HCT116 (cell line): ENCODE measurements around the gene MFN1.

Experiments
- CEBPB ChIP-seq: IDR thresholded peaks from 2 replicates; pipeline ENCODE4 v1.6.1; 2012; ENCODE audit warnings: low read depth
- EZH2 ChIP-seq: fragments of 200-600 bp; sonication (generic); IDR thresholded peaks from 2 replicates; pipeline ENCODE4 v1.6.1; 2017; ENCODE audit warnings: antibody characterized with exemption, mixed run types
- EZH2phosphoT487 ChIP-seq: fragments of 200-600 bp; IDR thresholded peaks from 2 replicates; pipeline ENCODE4 v1.6.1; 2018; ENCODE audit warnings: antibody characterized with exemption, borderline replicate concordance
- POLR2A ChIP-seq: IDR thresholded peaks from 2 replicates; pipeline ENCODE4 v1.7.0; 2011; ENCODE audit warnings: borderline replicate concordance; ENCODE audit not compliant: insufficient read depth, insufficient read length; ENCODE audit errors: extremely low read depth
- SIN3A ChIP-seq: IDR thresholded peaks from 2 replicates; pipeline ENCODE4 v1.6.1; 2012; ENCODE audit warnings: low read depth
- TCF7L2 ChIP-seq: IDR thresholded peaks from 2 replicates; pipeline ENCODE4 v1.7.0; 2011; ENCODE audit warnings: borderline replicate concordance, inconsistent platforms; ENCODE audit not compliant: insufficient read depth, insufficient read length; ENCODE audit errors: extremely low read depth
- YY1 ChIP-seq: IDR thresholded peaks from 2 replicates; pipeline ENCODE4 v1.6.1; 2011; ENCODE audit warnings: low read length, low read depth, moderate library complexity, mild to moderate bottlenecking; ENCODE audit not compliant: insufficient replicate concordance; ENCODE audit errors: extremely low read depth
- TF ChIP-seq, protein P1 (sequence below), 3 experiments: fragments of 200-600 bp in 1 of 3; sonication (generic) in 1 of 3; IDR thresholded peaks in 2 of 3; conservative IDR thresholded peaks in 1 of 3; 2 replicates each; pipeline ENCODE4 v1.5.1; 2012 to 2017; ENCODE audit warnings: low read depth in 2 of 3, low read length in 2 of 3, antibody characterized with exemption in 1 of 3, borderline replicate concordance in 1 of 3, control low read depth in 1 of 3, mild to moderate bottlenecking in 1 of 3, mixed read lengths in 1 of 3, mixed run types in 1 of 3, moderate library complexity in 1 of 3; ENCODE audit not compliant: insufficient read depth in 1 of 3

DNA sequence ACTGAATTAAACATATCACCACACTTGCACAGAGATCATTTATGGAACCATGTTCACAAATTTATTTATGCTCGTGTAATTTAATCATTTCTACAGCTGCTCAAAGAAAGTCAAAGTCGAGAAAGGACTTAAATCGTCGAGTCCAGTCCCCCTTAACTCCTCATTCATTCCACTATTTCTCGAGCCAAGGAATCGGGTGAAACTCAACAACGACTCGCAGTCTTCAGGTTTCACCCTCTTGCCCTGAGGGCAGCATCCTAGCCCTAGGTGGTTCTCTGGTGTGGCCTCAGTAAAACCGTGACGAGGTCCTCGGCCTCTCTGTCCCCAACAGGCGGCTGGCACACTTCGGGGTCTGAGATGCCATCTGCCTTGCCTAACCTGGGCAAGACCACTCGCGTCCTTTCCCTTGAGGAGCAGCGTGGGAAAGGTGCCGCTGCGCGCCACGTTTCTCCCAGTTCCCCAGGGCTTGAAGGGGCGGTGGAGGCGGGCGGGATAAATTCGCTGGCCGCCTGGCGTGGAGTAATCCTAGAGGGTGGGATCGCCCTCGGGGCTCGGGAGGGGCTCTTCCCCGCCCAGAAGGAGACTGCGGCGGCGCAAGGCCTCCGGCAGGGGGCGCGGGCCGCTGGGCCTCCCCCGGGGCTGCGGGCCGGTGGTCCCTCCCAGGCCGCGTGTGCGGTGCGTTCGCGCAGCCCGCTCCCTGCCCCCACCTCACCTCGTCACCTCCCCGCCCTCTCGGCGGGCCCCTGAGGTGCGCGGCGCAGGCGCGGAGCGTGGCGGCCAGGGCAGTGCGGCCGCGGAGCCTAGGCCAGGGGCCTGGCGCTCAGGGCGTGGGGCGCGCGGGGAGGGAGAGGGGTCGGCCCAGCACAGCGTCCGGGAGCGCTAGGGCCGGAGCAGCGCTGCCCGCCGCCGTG lies 25.0 kb upstream of the MFN1 start, which contains the start of gene ZNF639:
- no peak for TF ChIP-seq EZH2phosphoT487
- TF ChIP-seq POLR2A = peak; percentile 69
- TF ChIP-seq, protein P1, sequence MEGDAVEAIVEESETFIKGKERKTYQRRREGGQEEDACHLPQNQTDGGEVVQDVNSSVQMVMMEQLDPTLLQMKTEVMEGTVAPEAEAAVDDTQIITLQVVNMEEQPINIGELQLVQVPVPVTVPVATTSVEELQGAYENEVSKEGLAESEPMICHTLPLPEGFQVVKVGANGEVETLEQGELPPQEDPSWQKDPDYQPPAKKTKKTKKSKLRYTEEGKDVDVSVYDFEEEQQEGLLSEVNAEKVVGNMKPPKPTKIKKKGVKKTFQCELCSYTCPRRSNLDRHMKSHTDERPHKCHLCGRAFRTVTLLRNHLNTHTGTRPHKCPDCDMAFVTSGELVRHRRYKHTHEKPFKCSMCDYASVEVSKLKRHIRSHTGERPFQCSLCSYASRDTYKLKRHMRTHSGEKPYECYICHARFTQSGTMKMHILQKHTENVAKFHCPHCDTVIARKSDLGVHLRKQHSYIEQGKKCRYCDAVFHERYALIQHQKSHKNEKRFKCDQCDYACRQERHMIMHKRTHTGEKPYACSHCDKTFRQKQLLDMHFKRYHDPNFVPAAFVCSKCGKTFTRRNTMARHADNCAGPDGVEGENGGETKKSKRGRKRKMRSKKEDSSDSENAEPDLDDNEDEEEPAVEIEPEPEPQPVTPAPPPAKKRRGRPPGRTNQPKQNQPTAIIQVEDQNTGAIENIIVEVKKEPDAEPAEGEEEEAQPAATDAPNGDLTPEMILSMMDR (IDR thresholded peaks at IDR 0.05 in 2 of 3, conservative IDR thresholded peaks at IDR 0.05 in 1 of 3; ENCODE audit: borderline replicate concordance in 1 of 3, insufficient read depth in 1 of 3, low read depth in 2 of 3, low read length in 2 of 3) = peak; percentile 34 to 74 (median 67); a peak in 5 of 6 replicates
- TF ChIP-seq CEBPB = no peak
- TF ChIP-seq YY1 = peak; percentile 16
- peak; percentile 74 for TF ChIP-seq SIN3A
- TF ChIP-seq TCF7L2 = peak; percentile 44
- no peak for TF ChIP-seq EZH2
